Stomach smooth muscle (tissue), 2 donors: ENCODE measurements around the gene STARD6.
"Not testable (repeated sequence)": the region's sequence is repeated elsewhere in the genome, so short reads cannot be mapped to it uniquely, and the experiment has no call there.

Experiments used
- H3K27ac ChIP-seq: one replicate; pipeline ENCODE4 v1.7.0; 2013; ENCODE audit warnings: mild to moderate bottlenecking, low read length, inconsistent platforms
- H3K27me3 ChIP-seq, 2 donors: one replicate each; pipeline ENCODE4 v1.7.0; 2013; ENCODE audit warnings: low read length in 2 of 2; ENCODE audit not compliant: insufficient read depth in 2 of 2, control insufficient read depth in 1 of 2
- H3K36me3 ChIP-seq, 2 donors: one replicate each; pipeline ENCODE4 v1.7.0; 2013; ENCODE audit warnings: low read length in 2 of 2; ENCODE audit not compliant: control insufficient read depth in 2 of 2, insufficient read depth in 2 of 2
- H3K4me1 ChIP-seq: one replicate; pipeline ENCODE4 v1.7.0; 2013; ENCODE audit warnings: low read length; ENCODE audit not compliant: control insufficient read depth, insufficient read depth
- H3K4me3 ChIP-seq, 2 donors: one replicate each; pipeline ENCODE4 v1.7.0; 2013; ENCODE audit warnings: low read length in 2 of 2
- H3K9ac ChIP-seq, 2 donors: one replicate each; pipeline ENCODE4 v1.7.0; 2013; ENCODE audit warnings: low read length in 2 of 2, mild to moderate bottlenecking in 1 of 2
- H3K9me3 ChIP-seq, 2 donors: one replicate each; pipeline ENCODE4 v1.7.0; 2013; ENCODE audit warnings: low read length in 2 of 2; ENCODE audit not compliant: control insufficient read depth in 2 of 2
- donor health status: healthy.
- donor health status: Pancreatic carcinoma.

The STARD6 gene

DNA sequence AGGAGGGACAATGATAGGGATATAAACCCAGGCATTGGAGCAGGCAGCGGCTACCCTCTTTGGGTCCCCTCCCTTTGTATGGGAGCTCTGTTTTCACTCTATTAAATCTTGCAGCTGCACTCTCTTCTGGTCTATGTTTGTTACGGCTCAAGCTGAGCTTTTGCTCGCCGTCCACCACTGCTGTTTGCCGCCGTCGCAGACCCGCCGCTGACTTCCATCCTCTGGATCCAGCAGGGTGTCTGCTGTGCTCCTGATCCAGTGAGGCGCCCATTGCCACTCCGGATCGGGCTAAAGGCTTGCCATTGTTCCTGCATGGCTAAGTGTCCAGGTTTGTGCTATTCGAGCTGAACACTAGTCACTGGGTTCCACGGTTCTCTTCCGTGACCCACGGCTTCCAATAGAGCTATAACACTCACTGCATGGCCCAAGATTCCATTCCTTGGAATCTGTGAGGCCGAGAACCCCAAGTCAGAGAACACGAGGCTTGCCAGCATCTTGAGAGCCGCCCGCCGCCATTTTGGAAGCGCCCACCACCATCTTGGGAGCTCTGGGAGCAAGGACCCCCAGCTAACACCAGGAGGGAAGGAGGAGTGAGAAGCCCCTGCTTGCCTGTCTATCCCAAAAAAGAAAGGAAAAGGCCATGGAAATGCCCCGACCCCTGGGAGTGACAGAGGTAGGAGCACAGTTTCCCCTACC lies 29.3 kb upstream of the STARD6 start:
- not testable (repeated sequence) for H3K4me3 ChIP-seq, H3K4me1 ChIP-seq, H3K27ac ChIP-seq, H3K9ac ChIP-seq, H3K36me3 ChIP-seq, H3K27me3 ChIP-seq, H3K9me3 ChIP-seq

DNA sequence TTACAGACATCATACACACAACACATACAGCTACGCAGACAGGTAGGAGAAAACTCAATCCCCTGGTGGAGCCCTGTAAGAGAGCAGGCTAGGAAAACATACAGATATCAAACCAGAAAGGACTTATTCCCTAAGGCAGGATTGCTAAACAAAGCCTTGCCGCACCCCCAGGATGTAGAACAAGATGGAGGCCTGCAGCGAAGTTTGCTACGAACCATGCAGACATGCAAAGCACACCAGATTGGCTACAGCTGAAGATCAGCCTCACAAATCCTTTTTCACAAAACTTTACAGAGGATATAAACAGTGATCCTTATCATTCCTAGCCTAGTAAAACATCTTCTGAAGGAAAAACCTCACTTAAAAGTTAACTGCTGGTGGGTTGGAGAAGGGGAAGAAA lies 28.4 kb upstream of the STARD6 start:
- H3K9ac ChIP-seq = no peak overlapping the region
- no peaks in the 10 kb centered on the region for H3K4me1 ChIP-seq
- H3K9me3 ChIP-seq = no peaks in the 10 kb centered on the region
- no peaks in the 10 kb centered on the region for H3K36me3 ChIP-seq
- no peaks in the 10 kb centered on the region for H3K27me3 ChIP-seq
- H3K4me3 ChIP-seq = no peak overlapping the region
- no peak overlapping the region for H3K27ac ChIP-seq

DNA sequence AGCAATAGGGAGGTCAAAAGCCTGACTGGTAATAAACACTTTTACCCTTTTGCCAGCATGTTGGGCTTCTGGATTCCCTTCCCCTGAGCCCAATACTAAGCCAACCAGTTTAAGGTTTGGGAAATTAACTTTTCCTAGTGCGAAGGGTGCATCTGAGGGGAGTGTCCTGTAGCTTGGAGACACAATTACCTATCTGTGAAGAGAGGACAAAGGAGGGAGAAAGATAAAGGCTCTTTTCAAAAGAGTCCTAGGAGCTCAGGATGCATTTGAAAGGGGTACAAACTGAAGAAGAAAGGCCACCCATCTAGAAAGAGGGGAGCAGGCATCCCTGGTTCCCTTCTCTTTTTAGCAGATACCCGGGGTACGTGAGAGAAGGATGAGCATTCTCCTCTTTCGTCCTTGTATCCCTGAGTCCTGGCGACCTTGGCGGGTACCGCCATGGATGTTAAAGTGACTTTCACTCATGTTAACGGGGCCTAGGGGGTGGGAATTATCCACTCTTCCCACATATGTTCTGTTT lies 25.1 kb upstream of the STARD6 start:
- Histone ChIP-seq H3K36me3 (no peaks in the 10 kb centered on the region), H3K4me1 (no peaks in the 10 kb centered on the region), H3K4me3 (no peak overlapping the region), H3K27ac (no peak overlapping the region), H3K9me3 (no peaks in the 10 kb centered on the region), H3K9ac (no peak overlapping the region), H3K27me3 (no peaks in the 10 kb centered on the region)

DNA sequence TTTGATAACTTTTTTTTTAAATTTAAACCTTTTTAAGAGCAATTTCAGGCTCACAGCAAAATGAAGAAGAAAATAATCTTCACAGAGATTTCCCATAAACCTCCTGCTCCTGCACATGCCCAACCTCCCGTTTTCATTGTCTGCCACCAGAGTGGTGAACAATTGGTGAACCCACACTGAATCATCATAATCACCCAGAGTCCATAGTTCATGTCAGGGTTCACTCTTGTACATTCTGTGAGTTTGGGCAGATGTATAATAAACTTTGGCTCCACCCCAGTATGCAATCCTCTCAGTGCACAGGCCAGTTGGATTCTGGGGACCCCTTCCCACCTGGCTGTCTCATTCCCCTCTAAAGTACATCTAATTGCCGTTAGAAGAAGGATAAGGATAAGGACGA lies 24.4 kb upstream of the STARD6 start:
- H3K36me3 ChIP-seq = no peaks in the 10 kb centered on the region
- no peaks in the 10 kb centered on the region for H3K4me1 ChIP-seq
- H3K9me3 ChIP-seq = no peaks in the 10 kb centered on the region
- H3K4me3 ChIP-seq = no peak overlapping the region
- H3K9ac ChIP-seq = no peak overlapping the region
- H3K27me3 ChIP-seq = no peaks in the 10 kb centered on the region
- H3K27ac ChIP-seq = no peak overlapping the region

DNA sequence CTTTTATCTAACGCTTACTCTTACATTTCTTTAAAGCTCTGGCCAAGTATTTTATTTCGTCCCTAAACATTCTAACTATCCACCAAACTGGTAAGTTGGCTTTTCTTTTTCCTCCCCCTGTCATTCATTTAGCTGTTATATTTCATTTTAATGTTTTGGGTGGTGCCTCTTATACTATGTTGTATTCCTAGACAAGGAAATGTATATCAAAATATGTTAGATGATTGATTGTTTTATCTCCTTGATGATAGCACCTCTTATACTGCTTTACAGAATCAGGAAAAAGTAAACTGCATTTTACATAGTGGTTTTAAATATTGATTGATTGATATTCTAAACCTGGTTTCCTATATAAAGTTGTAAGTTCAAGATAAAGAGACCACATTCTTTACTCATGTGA lies 24.0 kb upstream of the STARD6 start:
- Histone ChIP-seq H3K9ac (no peak overlapping the region), H3K9me3 (no peaks in the 10 kb centered on the region), H3K27me3 (no peaks in the 10 kb centered on the region), H3K4me3 (no peak overlapping the region), H3K27ac (no peak overlapping the region), H3K36me3 (no peaks in the 10 kb centered on the region), H3K4me1 (no peaks in the 10 kb centered on the region)

DNA sequence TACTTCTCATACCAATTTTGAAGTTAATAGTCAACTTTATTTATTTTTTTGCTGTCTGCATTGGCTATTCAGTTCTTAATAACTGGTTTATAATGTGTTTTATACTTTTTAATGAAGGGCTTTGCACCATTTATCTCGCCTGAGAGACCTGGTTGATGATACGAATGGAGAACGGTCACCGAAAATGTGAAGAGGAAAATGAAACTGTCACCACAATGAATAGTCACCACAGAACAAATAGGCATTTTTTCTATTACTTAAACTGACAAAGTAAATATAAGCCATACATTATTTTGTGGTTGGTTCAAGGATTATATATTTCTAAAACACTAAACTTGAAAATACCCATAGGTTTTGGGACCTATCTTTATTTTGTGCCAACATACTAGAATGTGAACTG lies 20.4 kb upstream of the STARD6 start:
- Histone ChIP-seq H3K27ac (no peak overlapping the region), H3K27me3 (no peaks in the 10 kb centered on the region), H3K4me1 (no peaks in the 10 kb centered on the region), H3K9me3 (no peaks in the 10 kb centered on the region), H3K9ac (no peak overlapping the region), H3K36me3 (no peaks in the 10 kb centered on the region), H3K4me3 (no peak overlapping the region)

DNA sequence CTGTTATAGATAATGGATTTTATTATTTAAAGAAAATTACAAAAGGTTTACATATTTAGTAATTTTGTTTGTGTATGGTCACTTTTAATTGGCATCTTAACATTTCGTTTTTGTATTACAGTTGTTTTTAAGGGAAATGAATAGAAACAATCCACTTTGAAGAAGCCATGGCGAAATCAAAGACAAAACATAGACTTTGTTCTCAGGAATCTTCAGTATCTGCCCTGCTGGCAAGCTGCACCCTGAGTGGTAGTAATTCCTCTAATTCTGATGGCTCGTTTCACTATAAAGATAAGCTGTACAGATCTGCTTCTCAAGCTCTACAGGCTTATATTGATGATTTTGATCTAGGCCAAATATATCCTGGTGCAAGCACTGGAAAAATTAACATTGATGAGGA lies 2.7 kb upstream of the STARD6 start:
- H3K4me3 ChIP-seq = no peak overlapping the region
- H3K27ac ChIP-seq = no peak overlapping the region
- H3K36me3 ChIP-seq = no peaks in the 10 kb centered on the region
- H3K27me3 ChIP-seq = peaks cover 0 to 5% of the 10 kb centered on the region in 2 donors
- no peak overlapping the region for H3K9ac ChIP-seq
- H3K9me3 ChIP-seq = no peaks in the 10 kb centered on the region
- peaks cover 8% of the 10 kb centered on the region for H3K4me1 ChIP-seq

DNA sequence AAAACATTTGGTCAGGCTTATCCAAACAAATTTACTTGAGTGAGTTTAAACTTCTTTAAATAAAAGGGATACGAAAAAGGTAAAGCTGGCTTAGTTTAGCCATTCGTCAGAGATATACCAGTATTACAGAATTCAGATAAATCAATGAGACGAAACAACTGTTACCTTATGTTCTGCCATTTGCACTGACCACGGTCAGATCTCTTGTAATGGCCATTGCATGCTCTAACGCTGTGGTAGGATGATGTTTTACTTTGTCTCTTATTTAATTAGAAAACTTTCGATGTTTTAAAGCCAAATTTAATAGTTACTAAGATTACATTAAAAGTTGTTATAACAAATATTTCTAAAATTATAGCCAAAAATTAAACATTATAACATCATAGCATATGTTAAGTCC lies 1.6 kb upstream of the STARD6 start:
- peaks cover 0 to 5% of the 10 kb centered on the region in 2 donors for H3K27me3 ChIP-seq
- H3K9me3 ChIP-seq = no peaks in the 10 kb centered on the region
- peak overlapping the region; percentile 89 for H3K4me3 ChIP-seq
- H3K27ac ChIP-seq = no peak overlapping the region
- no peak overlapping the region for H3K9ac ChIP-seq
- H3K36me3 ChIP-seq = no peaks in the 10 kb centered on the region
- peaks cover 8% of the 10 kb centered on the region for H3K4me1 ChIP-seq

DNA sequence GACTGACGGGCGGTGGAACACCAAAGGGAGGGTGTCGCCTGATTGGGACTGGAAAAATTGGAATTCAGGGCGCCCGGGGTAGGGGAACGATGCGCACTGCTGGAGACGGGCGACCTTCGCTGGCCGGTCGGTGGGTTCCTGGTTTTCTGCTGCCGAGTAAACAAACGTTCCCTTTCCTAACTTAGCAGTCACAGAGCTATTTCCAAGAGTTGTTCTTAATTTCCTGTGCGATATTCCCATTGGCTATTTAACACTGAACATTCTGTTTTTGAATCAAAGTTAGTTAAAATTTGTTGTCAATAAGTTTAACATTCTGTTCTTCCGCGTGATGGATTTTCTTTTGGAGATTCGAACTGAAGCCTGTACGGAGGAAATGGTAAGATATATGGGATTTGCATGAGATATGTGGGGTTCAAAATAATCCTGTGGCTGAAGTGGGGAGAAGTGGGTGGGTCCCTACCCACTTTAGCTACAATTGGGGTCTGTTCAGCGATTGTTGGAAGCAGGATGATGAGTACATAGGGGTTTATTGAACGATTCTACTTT lies 910 bp upstream of the STARD6 start:
- Histone ChIP-seq H3K36me3 (no peaks in the 10 kb centered on the region), H3K27ac (no peak overlapping the region), H3K9ac (peak overlapping the region; percentile 66 to 78), H3K4me1 (peaks cover 8% of the 10 kb centered on the region), H3K27me3 (peaks cover 0 to 5% of the 10 kb centered on the region in 2 donors), H3K4me3 (peak overlapping the region; percentile 89), H3K9me3 (no peaks in the 10 kb centered on the region)

DNA sequence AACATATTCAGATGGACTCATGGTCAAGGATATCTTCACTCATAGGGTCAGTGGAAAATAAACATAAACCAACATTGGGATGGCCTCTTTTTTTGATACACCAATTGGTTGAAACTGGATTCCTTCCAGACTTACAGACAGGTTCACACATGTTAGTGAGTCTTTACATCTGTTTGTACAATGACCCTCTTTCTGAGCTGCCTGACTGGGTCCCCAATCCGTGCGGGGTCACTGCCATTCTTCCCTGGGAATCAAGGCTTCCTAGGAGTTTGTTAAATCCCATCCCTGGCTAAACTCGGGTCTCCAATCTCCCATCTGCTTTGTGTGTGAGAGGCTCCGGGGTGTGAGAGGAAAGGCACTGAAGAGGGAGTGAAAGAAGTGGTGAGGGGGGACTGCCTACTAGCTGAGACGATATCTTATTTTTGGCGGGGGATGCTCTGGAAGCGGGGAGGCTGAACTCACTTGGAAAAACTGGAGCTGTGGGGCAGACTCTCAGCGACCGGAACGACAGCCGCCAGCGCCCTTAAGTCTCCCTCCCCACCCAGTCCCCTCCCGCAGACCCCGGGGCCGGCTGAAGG lies 487 bp downstream of the STARD6 start:
- H3K27ac ChIP-seq = no peak overlapping the region
- no peaks in the 10 kb centered on the region for H3K9me3 ChIP-seq
- H3K4me3 ChIP-seq = peak overlapping the region; percentile 89
- H3K9ac ChIP-seq = peak overlapping the region; percentile 66 to 78
- H3K27me3 ChIP-seq = peaks cover 0 to 5% of the 10 kb centered on the region in 2 donors
- peaks cover 8% of the 10 kb centered on the region for H3K4me1 ChIP-seq
- H3K36me3 ChIP-seq = no peaks in the 10 kb centered on the region

DNA sequence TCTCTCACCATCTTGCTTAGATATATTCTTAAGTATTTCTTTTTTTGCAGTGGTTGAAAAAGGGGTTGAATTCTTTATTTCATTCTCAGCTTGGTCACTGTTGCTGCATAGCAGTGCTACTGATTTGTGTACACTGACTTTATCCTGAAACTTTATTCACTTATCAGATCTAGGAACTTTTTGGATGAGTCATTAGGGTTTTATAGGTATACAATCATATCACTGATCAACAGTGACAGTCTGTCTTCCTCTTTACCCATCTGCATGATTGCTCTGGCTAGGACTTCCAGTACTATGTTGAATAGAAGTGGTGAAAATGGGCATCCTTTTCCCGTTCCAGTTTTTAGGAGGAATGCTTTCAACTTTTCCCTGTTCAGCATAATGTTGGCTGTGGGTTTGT lies 6.5 kb downstream of the STARD6 start:
- no peak overlapping the region for H3K4me3 ChIP-seq
- H3K27ac ChIP-seq = no peak overlapping the region
- no peaks in the 10 kb centered on the region for H3K36me3 ChIP-seq
- H3K9ac ChIP-seq = no peak overlapping the region
- H3K27me3 ChIP-seq = no peaks in the 10 kb centered on the region
- H3K4me1 ChIP-seq = no peaks in the 10 kb centered on the region
- H3K9me3 ChIP-seq = no peaks in the 10 kb centered on the region
